Measurements from ENCODE around the gene MYLK.
A peak's percentile ranks its signal among the peaks of the same experiment; 100 is the strongest.

Gene MYLK

GRCh38 chr3:123757281-123757940 is 126.7 kb downstream of the MYLK start:
- Histone ChIP-seq H3K4me2 (ENCODE audit: low read depth, low read length, poor library complexity, severe bottlenecking) (peak overlapping the region; percentile 91), H3K4me1 (ENCODE audit: insufficient read depth, low read length, poor library complexity, severe bottlenecking) (peaks cover 38% of the 10 kb centered on the region), H3K36me3 (ENCODE audit: insufficient read depth, low read length) (no peaks in the 10 kb centered on the region), H4K20me1 (ENCODE audit: insufficient read depth, low read length, poor library complexity, severe bottlenecking) (no peaks in the 10 kb centered on the region), H3K9me3 (ENCODE audit: insufficient read depth, low read depth, low read length) (no peaks in the 10 kb centered on the region), H3K4me3 (ENCODE audit: low read length, poor library complexity, severe bottlenecking) (peak overlapping the region; percentile 76), H3K79me2 (ENCODE audit: insufficient read depth, low read length) (no peaks in the 10 kb centered on the region), H2AFZ (ENCODE audit: low read length) (0 out of 2 replicates have a peak overlapping the region, but pooled peaks have one; percentile 32), H3K9ac (ENCODE audit: low read depth, low read length, poor library complexity, severe bottlenecking) (peak overlapping the region; percentile 71), H3K27me3 (ENCODE audit: insufficient read depth, low read length, poor library complexity, severe bottlenecking) (no peaks in the 10 kb centered on the region), H3F3A (ENCODE audit: low read depth) (peaks cover 7% of the 10 kb centered on the region), H3K9me2 (replicated peaks; ENCODE audit: low read depth, low read length) (no peaks in the 10 kb centered on the region)
- no peak for TF ChIP-seq CTCF (conservative IDR thresholded peaks at IDR 0.05; ENCODE audit: low read length)
- TF ChIP-seq EZH2phosphoT487 (IDR thresholded peaks at IDR 0.05; ENCODE audit: borderline replicate concordance): no peak

GRCh38 chr3:123755501-123755900 is 128.6 kb downstream of the MYLK start:
- Histone ChIP-seq H3K9me3 (ENCODE audit: insufficient read depth, low read depth, low read length) (no peaks in the 10 kb centered on the region), H3K4me2 (ENCODE audit: low read depth, low read length, poor library complexity, severe bottlenecking) (no peak overlapping the region), H3K9me2 (replicated peaks; ENCODE audit: low read depth, low read length) (no peaks in the 10 kb centered on the region), H2AFZ (ENCODE audit: low read length) (no peak overlapping the region), H3K4me1 (ENCODE audit: insufficient read depth, low read length, poor library complexity, severe bottlenecking) (peaks cover 40% of the 10 kb centered on the region), H3K36me3 (ENCODE audit: insufficient read depth, low read length) (no peaks in the 10 kb centered on the region), H3K27me3 (ENCODE audit: insufficient read depth, low read length, poor library complexity, severe bottlenecking) (no peaks in the 10 kb centered on the region), H4K20me1 (ENCODE audit: insufficient read depth, low read length, poor library complexity, severe bottlenecking) (no peaks in the 10 kb centered on the region), H3K9ac (ENCODE audit: low read depth, low read length, poor library complexity, severe bottlenecking) (no peak overlapping the region), H3K4me3 (ENCODE audit: low read length, poor library complexity, severe bottlenecking) (no peak overlapping the region), H3F3A (ENCODE audit: low read depth) (peaks cover 7% of the 10 kb centered on the region), H3K79me2 (ENCODE audit: insufficient read depth, low read length) (no peaks in the 10 kb centered on the region)
- TF ChIP-seq EZH2phosphoT487 (IDR thresholded peaks at IDR 0.05; ENCODE audit: borderline replicate concordance): no peak

- peaks cover 44% of the 10 kb centered on the region for H3K4me1 ChIP-seq (ENCODE audit: insufficient read depth, low read length, poor library complexity, severe bottlenecking)
- H3K4me2 ChIP-seq (ENCODE audit: low read depth, low read length, poor library complexity, severe bottlenecking): no peak overlapping the region
- no peak overlapping the region for H3K9ac ChIP-seq (ENCODE audit: low read depth, low read length, poor library complexity, severe bottlenecking)
- H3F3A ChIP-seq (ENCODE audit: low read depth): peaks cover 7% of the 10 kb centered on the region
- H3K9me2 ChIP-seq (replicated peaks; ENCODE audit: low read depth, low read length): no peaks in the 10 kb centered on the region
- no peaks in the 10 kb centered on the region for H4K20me1 ChIP-seq (ENCODE audit: insufficient read depth, low read length, poor library complexity, severe bottlenecking)
- H3K27me3 ChIP-seq (ENCODE audit: insufficient read depth, low read length, poor library complexity, severe bottlenecking): no peaks in the 10 kb centered on the region
- no peaks in the 10 kb centered on the region for H3K9me3 ChIP-seq (ENCODE audit: insufficient read depth, low read depth, low read length)
- H3K79me2 ChIP-seq (ENCODE audit: insufficient read depth, low read length): no peaks in the 10 kb centered on the region
- TF ChIP-seq EZH2phosphoT487 (IDR thresholded peaks at IDR 0.05; ENCODE audit: borderline replicate concordance) (no peak), CTCF (conservative IDR thresholded peaks at IDR 0.05; ENCODE audit: low read length) (no peak)
- H3K4me3 ChIP-seq (ENCODE audit: low read length, poor library complexity, severe bottlenecking): no peak overlapping the region
- no peaks in the 10 kb centered on the region for H3K36me3 ChIP-seq (ENCODE audit: insufficient read depth, low read length)
- no peak overlapping the region for H2AFZ ChIP-seq (ENCODE audit: low read length)
Observed at GRCh38 chr3:123755085-123755484, 129.0 kb downstream of the MYLK start.

- Histone ChIP-seq H3K9me3 (ENCODE audit: insufficient read depth, low read depth, low read length) (no peaks in the 10 kb centered on the region), H3K27me3 (ENCODE audit: insufficient read depth, low read length, poor library complexity, severe bottlenecking) (no peaks in the 10 kb centered on the region), H3K9ac (ENCODE audit: low read depth, low read length, poor library complexity, severe bottlenecking) (no peak overlapping the region), H2AFZ (ENCODE audit: low read length) (no peak overlapping the region), H4K20me1 (ENCODE audit: insufficient read depth, low read length, poor library complexity, severe bottlenecking) (no peaks in the 10 kb centered on the region), H3K9me2 (replicated peaks; ENCODE audit: low read depth, low read length) (no peaks in the 10 kb centered on the region), H3K4me2 (ENCODE audit: low read depth, low read length, poor library complexity, severe bottlenecking) (no peak overlapping the region), H3K4me1 (ENCODE audit: insufficient read depth, low read length, poor library complexity, severe bottlenecking) (peaks cover 37% of the 10 kb centered on the region), H3K4me3 (ENCODE audit: low read length, poor library complexity, severe bottlenecking) (no peak overlapping the region), H3K36me3 (ENCODE audit: insufficient read depth, low read length) (no peaks in the 10 kb centered on the region), H3K79me2 (ENCODE audit: insufficient read depth, low read length) (no peaks in the 10 kb centered on the region), H3F3A (ENCODE audit: low read depth) (0 out of 2 replicates have a peak, but pooled peaks cover 5% of the 10 kb centered on the region)
- TF ChIP-seq EZH2phosphoT487 (IDR thresholded peaks at IDR 0.05; ENCODE audit: borderline replicate concordance) (no peak), CTCF (conservative IDR thresholded peaks at IDR 0.05; ENCODE audit: low read length) (no peak)
Observed at GRCh38 chr3:123753286-123753685, 130.8 kb downstream of the MYLK start.

Data from Loucy (cell line).